PFSK-1 (cell line): Measurements from ENCODE around the gene ZSWIM6.

Source experiments
- FOXP2 ChIP-seq: optimal IDR thresholded peaks from 2 replicates; pipeline ENCODE3; 2011; ENCODE audit warnings: borderline replicate concordance, control low read depth, inconsistent platforms; ENCODE audit not compliant: insufficient read depth; ENCODE audit errors: extremely low read length, extremely low read depth
- POLR2AphosphoS5 ChIP-seq: IDR thresholded peaks from 2 replicates; pipeline ENCODE4 v1.6.1; 2012; ENCODE audit warnings: low read depth, mild to moderate bottlenecking, control low read depth, low read length, moderate library complexity
- REST ChIP-seq, 2 experiments: IDR thresholded peaks; 2 replicates each; pipeline versions ENCODE4 v1.6.1 to v1.8.0; 2011 to 2012; ENCODE audit warnings: low read depth in 2 of 2, low read length in 2 of 2, control low read depth in 1 of 2, inconsistent platforms in 1 of 2, mild to moderate bottlenecking in 1 of 2, moderate library complexity in 1 of 2; ENCODE audit not compliant: insufficient read depth in 1 of 2
- SIN3A ChIP-seq: IDR thresholded peaks from 2 replicates; pipeline ENCODE4 v1.6.1; 2012; ENCODE audit warnings: mild to moderate bottlenecking, low read length, moderate library complexity, borderline replicate concordance; ENCODE audit not compliant: insufficient read depth
- TAF1 ChIP-seq: IDR thresholded peaks from 2 replicates; pipeline ENCODE4 v1.6.1; 2012; ENCODE audit warnings: low read length, control low read depth, borderline replicate concordance; ENCODE audit not compliant: insufficient read depth

ZSWIM6 gene

GRCh38 chr5:61293873-61294272 is 38.2 kb upstream of the ZSWIM6 start:
- TF ChIP-seq FOXP2: no peak
- TF ChIP-seq REST (IDR thresholded peaks at IDR 0.05; ENCODE audit: insufficient read depth in 1 of 2, low read depth in 2 of 2, low read length in 2 of 2): no peak
- no peak for TF ChIP-seq SIN3A
- no peak for TF ChIP-seq TAF1
- TF ChIP-seq POLR2AphosphoS5: no peak

GRCh38 chr5:61295365-61295764 is 36.7 kb upstream of the ZSWIM6 start:
- TF ChIP-seq FOXP2: no peak
- no peak for TF ChIP-seq POLR2AphosphoS5
- TF ChIP-seq REST (IDR thresholded peaks at IDR 0.05; ENCODE audit: insufficient read depth in 1 of 2, low read depth in 2 of 2, low read length in 2 of 2): no peak
- no peak for TF ChIP-seq TAF1
- TF ChIP-seq SIN3A: no peak

- TF ChIP-seq REST (IDR thresholded peaks at IDR 0.05; ENCODE audit: insufficient read depth in 1 of 2, low read depth in 2 of 2, low read length in 2 of 2): no peak
- TF ChIP-seq FOXP2: no peak
- no peak for TF ChIP-seq POLR2AphosphoS5
- no peak for TF ChIP-seq SIN3A
- no peak for TF ChIP-seq TAF1
These were observed 34.0 kb upstream of the ZSWIM6 start for GRCh38 chr5:61298066-61298465.

- TF ChIP-seq TAF1 (0 out of 2 replicates have a peak, but pooled peaks have one; percentile 23), POLR2AphosphoS5 (no peak), SIN3A (no peak), FOXP2 (peak; percentile 29), REST (IDR thresholded peaks at IDR 0.05; ENCODE audit: insufficient read depth in 1 of 2, low read depth in 2 of 2, low read length in 2 of 2) (0 out of 4 replicates have a peak, but pooled peaks of 1 of the 2 experiments have one; percentile 6)
These were observed 33.5 kb upstream of the ZSWIM6 start for GRCh38 chr5:61298580-61298979.

GRCh38 chr5:61299261-61299681 is 32.8 kb upstream of the ZSWIM6 start:
- TF ChIP-seq FOXP2 (no peak), TAF1 (no peak), SIN3A (no peak), POLR2AphosphoS5 (no peak), REST (IDR thresholded peaks at IDR 0.05; ENCODE audit: insufficient read depth in 1 of 2, low read depth in 2 of 2, low read length in 2 of 2) (no peak)
